ENCODE results near the gene SULT1A4. TPM values are rescaled to one million over a fixed set of nuclear protein-coding genes. Genes with fewer than 3 reads are reported as not detected.
"Not testable (repeated sequence)": the region's sequence is repeated elsewhere in the genome, so short reads cannot be mapped to it uniquely, and the experiment has no call there.

The SULT1A4 gene
- total RNA-seq = 1 to 10 TPM; 1.8 to 6.3 TPM

- H3K9me3 ChIP-seq; H3K36me3 ChIP-seq (replicated peaks in 1 of 2; ENCODE audit: insufficient read depth in 1 of 2, low read depth in 2 of 2); DNase-seq; H3K27ac ChIP-seq; H3K4me3 ChIP-seq; H3K4me1 ChIP-seq; intact Hi-C loops (cut with DNase I); H3K27me3 ChIP-seq: not testable (repeated sequence)
- peak; percentile 78 for ATAC-seq
- WGBS, 2 donors = no CpG with 5 or more reads among the region's 13 CpGs
Observed at GRCh38 chr16:29459706-29460646, at the start of gene SULT1A4. SULT1A4 (plus strand) TSS chr16:29459913; CDS start chr16:29461386, 1,473 bp downstream.

GRCh38 chr16:29423587-29423986 lies 36.1 kb upstream of the SULT1A4 start:
- intact Hi-C loops (cut with DNase I); ATAC-seq; H3K27me3 ChIP-seq; H3K9me3 ChIP-seq; H3K36me3 ChIP-seq (replicated peaks in 1 of 2; ENCODE audit: insufficient read depth in 1 of 2, low read depth in 2 of 2); H3K27ac ChIP-seq; H3K4me1 ChIP-seq; H3K4me3 ChIP-seq; DNase-seq: not testable (repeated sequence)
- 93 to 94% methylated on average over 2 of the region's 2 CpGs for WGBS, 2 donors

- intact Hi-C loops (cut with DNase I); H3K27me3 ChIP-seq; H3K36me3 ChIP-seq (replicated peaks in 1 of 2; ENCODE audit: insufficient read depth in 1 of 2, low read depth in 2 of 2); H3K4me3 ChIP-seq; ATAC-seq; H3K4me1 ChIP-seq; DNase-seq; H3K27ac ChIP-seq; H3K9me3 ChIP-seq: not testable (repeated sequence)
- 90 to 97% methylated on average over 3 of the region's 3 CpGs for WGBS, 2 donors
Observed at GRCh38 chr16:29425390-29425789, 34.3 kb upstream of the SULT1A4 start.

GRCh38 chr16:29453754-29454153 lies 6.0 kb upstream of the SULT1A4 start:
- H3K9me3 ChIP-seq; H3K27ac ChIP-seq; DNase-seq; H3K36me3 ChIP-seq (replicated peaks in 1 of 2; ENCODE audit: insufficient read depth in 1 of 2, low read depth in 2 of 2); H3K4me3 ChIP-seq; H3K27me3 ChIP-seq; H3K4me1 ChIP-seq; intact Hi-C loops (cut with DNase I): not testable (repeated sequence)
- WGBS, 2 donors = no CpG with 5 or more reads among the region's 21 CpGs
- ATAC-seq = peak; percentile 23

GRCh38 chr16:29454269-29454668 lies 5.4 kb upstream of the SULT1A4 start, which contains the start of the genes BOLA2 and SLX1B:
BOLA2 (minus strand) TSS chr16:29454351; CDS start chr16:29454253, 98 bp downstream.
SLX1B (plus strand) TSS chr16:29454533.
- H3K9me3 ChIP-seq; H3K36me3 ChIP-seq (replicated peaks in 1 of 2; ENCODE audit: insufficient read depth in 1 of 2, low read depth in 2 of 2); H3K4me3 ChIP-seq; H3K27ac ChIP-seq; intact Hi-C loops (cut with DNase I); DNase-seq; H3K27me3 ChIP-seq; H3K4me1 ChIP-seq: not testable (repeated sequence)
- no CpG with 5 or more reads among the region's 33 CpGs for WGBS, 2 donors
- ATAC-seq = peak; percentile 95

- H3K36me3 ChIP-seq (replicated peaks in 1 of 2; ENCODE audit: insufficient read depth in 1 of 2, low read depth in 2 of 2); H3K27me3 ChIP-seq; intact Hi-C loops (cut with DNase I); H3K4me3 ChIP-seq; H3K9me3 ChIP-seq; H3K4me1 ChIP-seq; DNase-seq; H3K27ac ChIP-seq: not testable (repeated sequence)
- peak; percentile 53 for ATAC-seq
- WGBS, 2 donors = no CpG with 5 or more reads among the region's 29 CpGs
Observed at GRCh38 chr16:29454828-29455227, 4.9 kb upstream of the SULT1A4 start.

GRCh38 chr16:29457660-29458059 lies 2.1 kb upstream of the SULT1A4 start:
- H3K27ac ChIP-seq; intact Hi-C loops (cut with DNase I); H3K4me3 ChIP-seq; H3K9me3 ChIP-seq; ATAC-seq; DNase-seq; H3K27me3 ChIP-seq; H3K4me1 ChIP-seq; H3K36me3 ChIP-seq (replicated peaks in 1 of 2; ENCODE audit: insufficient read depth in 1 of 2, low read depth in 2 of 2): not testable (repeated sequence)
- 100% methylated on average over 1 of the region's 2 CpGs; no CpG with 5 or more reads in 1 of the 2 donors for WGBS, 2 donors

- intact Hi-C loops (cut with DNase I); H3K27ac ChIP-seq; H3K9me3 ChIP-seq; H3K4me3 ChIP-seq; H3K4me1 ChIP-seq; DNase-seq; H3K36me3 ChIP-seq (replicated peaks in 1 of 2; ENCODE audit: insufficient read depth in 1 of 2, low read depth in 2 of 2); H3K27me3 ChIP-seq: not testable (repeated sequence)
- WGBS, 2 donors = no CpG with 5 or more reads among the region's 9 CpGs
- ATAC-seq = peak; percentile 57
Observed at GRCh38 chr16:29460647-29461030, 926 bp downstream of the SULT1A4 start.

GRCh38 chr16:29465985-29466824 lies 6.5 kb downstream of the SULT1A4 start:
- WGBS, 2 donors = no CpG with 5 or more reads among the region's 57 CpGs
- peak; percentile 57 for ATAC-seq
- H3K27me3 ChIP-seq; H3K4me3 ChIP-seq; DNase-seq; H3K27ac ChIP-seq; H3K9me3 ChIP-seq; H3K4me1 ChIP-seq; intact Hi-C loops (cut with DNase I); H3K36me3 ChIP-seq (replicated peaks in 1 of 2; ENCODE audit: insufficient read depth in 1 of 2, low read depth in 2 of 2): not testable (repeated sequence)

- H3K4me3 ChIP-seq; H3K4me1 ChIP-seq; H3K36me3 ChIP-seq (replicated peaks in 1 of 2; ENCODE audit: insufficient read depth in 1 of 2, low read depth in 2 of 2); intact Hi-C loops (cut with DNase I); DNase-seq; H3K27me3 ChIP-seq; H3K27ac ChIP-seq; H3K9me3 ChIP-seq: not testable (repeated sequence)
- ATAC-seq = peak; percentile 17
- WGBS, 2 donors = no CpG with 5 or more reads among the region's 33 CpGs
Observed at GRCh38 chr16:29466904-29467303, 7.2 kb downstream of the SULT1A4 start.

GRCh38 chr16:29467654-29468366 lies 8.1 kb downstream of the SULT1A4 start:
- no CpG with 5 or more reads among the region's 10 CpGs for WGBS, 2 donors

More at GRCh38 chr16:29467654-29468366, 8.1 kb downstream of the SULT1A4 start:
- ATAC-seq; H3K9me3 ChIP-seq; DNase-seq; intact Hi-C loops (cut with DNase I); H3K4me1 ChIP-seq; H3K36me3 ChIP-seq (replicated peaks in 1 of 2; ENCODE audit: insufficient read depth in 1 of 2, low read depth in 2 of 2); H3K4me3 ChIP-seq; H3K27ac ChIP-seq; H3K27me3 ChIP-seq: not testable (repeated sequence)
